ENCODE data around the gene DLGAP1. TPM values are rescaled to one million over a fixed set of nuclear protein-coding genes. Genes with fewer than 3 reads are reported as not detected.

The DLGAP1 gene
- total RNA-seq, 1 experiment from 2014 or later: 23.0 TPM

DNA sequence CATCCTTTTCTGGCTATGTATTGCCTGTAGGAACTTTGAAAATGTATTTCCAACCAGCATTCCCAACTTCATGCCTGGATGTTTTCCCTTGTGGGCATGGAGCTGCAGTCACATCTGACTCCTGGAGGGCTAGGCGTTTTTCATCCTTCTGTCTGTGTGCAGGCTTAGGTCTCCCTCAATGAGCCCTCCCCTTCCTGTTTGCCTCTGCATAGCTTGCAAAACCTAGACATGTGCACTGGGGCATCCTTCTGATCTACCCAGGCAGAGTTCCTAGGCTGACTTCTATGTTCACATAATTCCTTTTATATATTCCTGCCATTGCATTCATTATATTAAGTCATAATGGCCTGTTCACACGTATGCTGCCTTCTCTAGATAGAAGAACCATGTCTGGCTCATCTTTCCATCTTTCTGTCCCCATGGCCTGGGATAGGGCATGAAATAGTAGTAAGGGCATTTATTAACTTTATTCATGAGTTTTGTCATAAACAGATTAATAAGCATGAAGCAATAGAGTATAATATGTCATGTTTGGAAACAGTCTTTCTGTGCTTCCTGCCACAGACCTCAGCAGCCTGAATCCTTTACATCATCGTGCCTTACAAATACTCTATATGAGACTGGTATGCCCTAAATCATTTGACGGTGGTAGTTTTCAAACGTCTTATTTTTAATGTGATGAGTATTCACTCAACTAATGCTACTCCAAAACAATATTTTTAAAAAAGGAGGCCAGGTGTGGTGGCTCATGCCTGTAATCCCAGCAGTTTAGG, 809.5 kb downstream of the DLGAP1 start:
- H3K27ac Mint-ChIP-seq: no peak overlapping the region
- H3K27me3 Mint-ChIP-seq (ENCODE audit: low read depth): peaks cover 27% of the 10 kb centered on the region
- TF ChIP-seq, protein P1, sequence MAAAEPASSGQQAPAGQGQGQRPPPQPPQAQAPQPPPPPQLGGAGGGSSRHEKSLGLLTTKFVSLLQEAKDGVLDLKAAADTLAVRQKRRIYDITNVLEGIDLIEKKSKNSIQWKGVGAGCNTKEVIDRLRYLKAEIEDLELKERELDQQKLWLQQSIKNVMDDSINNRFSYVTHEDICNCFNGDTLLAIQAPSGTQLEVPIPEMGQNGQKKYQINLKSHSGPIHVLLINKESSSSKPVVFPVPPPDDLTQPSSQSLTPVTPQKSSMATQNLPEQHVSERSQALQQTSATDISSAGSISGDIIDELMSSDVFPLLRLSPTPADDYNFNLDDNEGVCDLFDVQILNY (CRISPR knock-in tag; IDR thresholded peaks at IDR 0.05): no peak
- TF ChIP-seq ZNF232 (CRISPR knock-in tag; IDR thresholded peaks at IDR 0.05) (no peak), ZNF423 (CRISPR knock-in tag; IDR thresholded peaks at IDR 0.05) (no peak), ZBTB21 (CRISPR knock-in tag; IDR thresholded peaks at IDR 0.05; ENCODE audit: borderline replicate concordance) (no peak), SMAD4 (CRISPR knock-in tag; IDR thresholded peaks at IDR 0.05) (no peak), EMX1 (CRISPR knock-in tag; IDR thresholded peaks at IDR 0.05) (no peak), JUN (CRISPR knock-in tag; IDR thresholded peaks at IDR 0.05) (no peak)
- TF ChIP-seq, protein P2, sequence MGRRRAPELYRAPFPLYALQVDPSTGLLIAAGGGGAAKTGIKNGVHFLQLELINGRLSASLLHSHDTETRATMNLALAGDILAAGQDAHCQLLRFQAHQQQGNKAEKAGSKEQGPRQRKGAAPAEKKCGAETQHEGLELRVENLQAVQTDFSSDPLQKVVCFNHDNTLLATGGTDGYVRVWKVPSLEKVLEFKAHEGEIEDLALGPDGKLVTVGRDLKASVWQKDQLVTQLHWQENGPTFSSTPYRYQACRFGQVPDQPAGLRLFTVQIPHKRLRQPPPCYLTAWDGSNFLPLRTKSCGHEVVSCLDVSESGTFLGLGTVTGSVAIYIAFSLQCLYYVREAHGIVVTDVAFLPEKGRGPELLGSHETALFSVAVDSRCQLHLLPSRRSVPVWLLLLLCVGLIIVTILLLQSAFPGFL (CRISPR knock-in tag; IDR thresholded peaks at IDR 0.05; ENCODE audit: borderline replicate concordance): no peak
- TF ChIP-seq, protein P3, sequence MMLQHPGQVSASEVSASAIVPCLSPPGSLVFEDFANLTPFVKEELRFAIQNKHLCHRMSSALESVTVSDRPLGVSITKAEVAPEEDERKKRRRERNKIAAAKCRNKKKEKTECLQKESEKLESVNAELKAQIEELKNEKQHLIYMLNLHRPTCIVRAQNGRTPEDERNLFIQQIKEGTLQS (CRISPR knock-in tag; conservative IDR thresholded peaks at IDR 0.05): no peak
- TF ChIP-seq, protein P4, sequence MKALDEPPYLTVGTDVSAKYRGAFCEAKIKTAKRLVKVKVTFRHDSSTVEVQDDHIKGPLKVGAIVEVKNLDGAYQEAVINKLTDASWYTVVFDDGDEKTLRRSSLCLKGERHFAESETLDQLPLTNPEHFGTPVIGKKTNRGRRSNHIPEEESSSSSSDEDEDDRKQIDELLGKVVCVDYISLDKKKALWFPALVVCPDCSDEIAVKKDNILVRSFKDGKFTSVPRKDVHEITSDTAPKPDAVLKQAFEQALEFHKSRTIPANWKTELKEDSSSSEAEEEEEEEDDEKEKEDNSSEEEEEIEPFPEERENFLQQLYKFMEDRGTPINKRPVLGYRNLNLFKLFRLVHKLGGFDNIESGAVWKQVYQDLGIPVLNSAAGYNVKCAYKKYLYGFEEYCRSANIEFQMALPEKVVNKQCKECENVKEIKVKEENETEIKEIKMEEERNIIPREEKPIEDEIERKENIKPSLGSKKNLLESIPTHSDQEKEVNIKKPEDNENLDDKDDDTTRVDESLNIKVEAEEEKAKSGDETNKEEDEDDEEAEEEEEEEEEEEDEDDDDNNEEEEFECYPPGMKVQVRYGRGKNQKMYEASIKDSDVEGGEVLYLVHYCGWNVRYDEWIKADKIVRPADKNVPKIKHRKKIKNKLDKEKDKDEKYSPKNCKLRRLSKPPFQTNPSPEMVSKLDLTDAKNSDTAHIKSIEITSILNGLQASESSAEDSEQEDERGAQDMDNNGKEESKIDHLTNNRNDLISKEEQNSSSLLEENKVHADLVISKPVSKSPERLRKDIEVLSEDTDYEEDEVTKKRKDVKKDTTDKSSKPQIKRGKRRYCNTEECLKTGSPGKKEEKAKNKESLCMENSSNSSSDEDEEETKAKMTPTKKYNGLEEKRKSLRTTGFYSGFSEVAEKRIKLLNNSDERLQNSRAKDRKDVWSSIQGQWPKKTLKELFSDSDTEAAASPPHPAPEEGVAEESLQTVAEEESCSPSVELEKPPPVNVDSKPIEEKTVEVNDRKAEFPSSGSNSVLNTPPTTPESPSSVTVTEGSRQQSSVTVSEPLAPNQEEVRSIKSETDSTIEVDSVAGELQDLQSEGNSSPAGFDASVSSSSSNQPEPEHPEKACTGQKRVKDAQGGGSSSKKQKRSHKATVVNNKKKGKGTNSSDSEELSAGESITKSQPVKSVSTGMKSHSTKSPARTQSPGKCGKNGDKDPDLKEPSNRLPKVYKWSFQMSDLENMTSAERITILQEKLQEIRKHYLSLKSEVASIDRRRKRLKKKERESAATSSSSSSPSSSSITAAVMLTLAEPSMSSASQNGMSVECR (CRISPR knock-in tag; IDR thresholded peaks at IDR 0.05; ENCODE audit: borderline replicate concordance): no peak
- TF ChIP-seq, protein P5, sequence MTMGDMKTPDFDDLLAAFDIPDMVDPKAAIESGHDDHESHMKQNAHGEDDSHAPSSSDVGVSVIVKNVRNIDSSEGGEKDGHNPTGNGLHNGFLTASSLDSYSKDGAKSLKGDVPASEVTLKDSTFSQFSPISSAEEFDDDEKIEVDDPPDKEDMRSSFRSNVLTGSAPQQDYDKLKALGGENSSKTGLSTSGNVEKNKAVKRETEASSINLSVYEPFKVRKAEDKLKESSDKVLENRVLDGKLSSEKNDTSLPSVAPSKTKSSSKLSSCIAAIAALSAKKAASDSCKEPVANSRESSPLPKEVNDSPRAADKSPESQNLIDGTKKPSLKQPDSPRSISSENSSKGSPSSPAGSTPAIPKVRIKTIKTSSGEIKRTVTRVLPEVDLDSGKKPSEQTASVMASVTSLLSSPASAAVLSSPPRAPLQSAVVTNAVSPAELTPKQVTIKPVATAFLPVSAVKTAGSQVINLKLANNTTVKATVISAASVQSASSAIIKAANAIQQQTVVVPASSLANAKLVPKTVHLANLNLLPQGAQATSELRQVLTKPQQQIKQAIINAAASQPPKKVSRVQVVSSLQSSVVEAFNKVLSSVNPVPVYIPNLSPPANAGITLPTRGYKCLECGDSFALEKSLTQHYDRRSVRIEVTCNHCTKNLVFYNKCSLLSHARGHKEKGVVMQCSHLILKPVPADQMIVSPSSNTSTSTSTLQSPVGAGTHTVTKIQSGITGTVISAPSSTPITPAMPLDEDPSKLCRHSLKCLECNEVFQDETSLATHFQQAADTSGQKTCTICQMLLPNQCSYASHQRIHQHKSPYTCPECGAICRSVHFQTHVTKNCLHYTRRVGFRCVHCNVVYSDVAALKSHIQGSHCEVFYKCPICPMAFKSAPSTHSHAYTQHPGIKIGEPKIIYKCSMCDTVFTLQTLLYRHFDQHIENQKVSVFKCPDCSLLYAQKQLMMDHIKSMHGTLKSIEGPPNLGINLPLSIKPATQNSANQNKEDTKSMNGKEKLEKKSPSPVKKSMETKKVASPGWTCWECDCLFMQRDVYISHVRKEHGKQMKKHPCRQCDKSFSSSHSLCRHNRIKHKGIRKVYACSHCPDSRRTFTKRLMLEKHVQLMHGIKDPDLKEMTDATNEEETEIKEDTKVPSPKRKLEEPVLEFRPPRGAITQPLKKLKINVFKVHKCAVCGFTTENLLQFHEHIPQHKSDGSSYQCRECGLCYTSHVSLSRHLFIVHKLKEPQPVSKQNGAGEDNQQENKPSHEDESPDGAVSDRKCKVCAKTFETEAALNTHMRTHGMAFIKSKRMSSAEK (CRISPR knock-in tag; IDR thresholded peaks at IDR 0.05; ENCODE audit: borderline replicate concordance): no peak
- TF ChIP-seq, protein P6, sequence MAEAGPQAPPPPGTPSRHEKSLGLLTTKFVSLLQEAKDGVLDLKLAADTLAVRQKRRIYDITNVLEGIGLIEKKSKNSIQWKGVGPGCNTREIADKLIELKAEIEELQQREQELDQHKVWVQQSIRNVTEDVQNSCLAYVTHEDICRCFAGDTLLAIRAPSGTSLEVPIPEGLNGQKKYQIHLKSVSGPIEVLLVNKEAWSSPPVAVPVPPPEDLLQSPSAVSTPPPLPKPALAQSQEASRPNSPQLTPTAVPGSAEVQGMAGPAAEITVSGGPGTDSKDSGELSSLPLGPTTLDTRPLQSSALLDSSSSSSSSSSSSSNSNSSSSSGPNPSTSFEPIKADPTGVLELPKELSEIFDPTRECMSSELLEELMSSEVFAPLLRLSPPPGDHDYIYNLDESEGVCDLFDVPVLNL (CRISPR knock-in tag; IDR thresholded peaks at IDR 0.05; ENCODE audit: borderline replicate concordance, low read depth): no peak
- TF ChIP-seq, protein P7, sequence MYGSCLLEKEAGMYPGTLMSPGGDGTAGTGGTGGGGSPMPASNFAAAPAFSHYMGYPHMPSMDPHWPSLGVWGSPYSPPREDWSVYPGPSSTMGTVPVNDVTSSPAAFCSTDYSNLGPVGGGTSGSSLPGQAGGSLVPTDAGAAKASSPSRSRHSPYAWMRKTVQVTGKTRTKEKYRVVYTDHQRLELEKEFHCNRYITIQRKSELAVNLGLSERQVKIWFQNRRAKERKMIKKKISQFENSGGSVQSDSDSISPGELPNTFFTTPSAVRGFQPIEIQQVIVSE (CRISPR knock-in tag; IDR thresholded peaks at IDR 0.05; ENCODE audit: borderline replicate concordance): no peak
- TF ChIP-seq, protein P8, sequence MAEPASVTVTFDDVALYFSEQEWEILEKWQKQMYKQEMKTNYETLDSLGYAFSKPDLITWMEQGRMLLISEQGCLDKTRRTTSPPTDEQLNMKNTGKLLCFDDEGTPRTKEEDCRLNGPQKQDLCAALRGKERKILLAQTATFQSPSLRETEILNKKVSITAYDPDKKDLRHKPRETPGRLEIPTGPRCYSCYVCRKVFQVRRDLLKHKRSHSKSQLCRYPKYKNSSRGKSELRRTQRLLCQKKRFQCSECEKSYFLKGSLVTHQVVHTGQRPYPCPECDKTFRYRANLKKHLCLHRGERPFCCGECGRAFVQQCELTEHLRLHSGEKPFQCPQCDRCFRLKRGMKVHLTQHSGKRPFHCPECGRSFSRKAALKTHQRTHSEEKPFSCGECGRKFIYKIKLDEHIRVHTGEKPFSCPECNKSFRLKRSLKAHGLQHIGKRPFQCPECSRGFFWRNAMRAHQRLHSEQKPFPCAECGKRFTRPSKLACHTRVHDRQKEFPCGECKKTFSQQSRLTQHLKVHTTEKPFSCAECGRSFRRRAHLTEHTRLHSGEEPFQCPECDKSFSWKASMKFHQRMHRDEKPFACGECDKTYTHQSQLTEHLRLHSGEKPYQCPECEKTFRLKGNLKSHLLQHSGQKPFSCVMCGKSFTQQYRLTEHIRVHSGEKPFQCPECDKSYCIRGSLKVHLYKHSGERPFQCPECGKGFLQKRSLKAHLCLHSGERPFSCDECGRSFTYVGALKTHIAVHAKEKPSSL (CRISPR knock-in tag; conservative IDR thresholded peaks at IDR 0.05): no peak
- TF ChIP-seq, protein P9, sequence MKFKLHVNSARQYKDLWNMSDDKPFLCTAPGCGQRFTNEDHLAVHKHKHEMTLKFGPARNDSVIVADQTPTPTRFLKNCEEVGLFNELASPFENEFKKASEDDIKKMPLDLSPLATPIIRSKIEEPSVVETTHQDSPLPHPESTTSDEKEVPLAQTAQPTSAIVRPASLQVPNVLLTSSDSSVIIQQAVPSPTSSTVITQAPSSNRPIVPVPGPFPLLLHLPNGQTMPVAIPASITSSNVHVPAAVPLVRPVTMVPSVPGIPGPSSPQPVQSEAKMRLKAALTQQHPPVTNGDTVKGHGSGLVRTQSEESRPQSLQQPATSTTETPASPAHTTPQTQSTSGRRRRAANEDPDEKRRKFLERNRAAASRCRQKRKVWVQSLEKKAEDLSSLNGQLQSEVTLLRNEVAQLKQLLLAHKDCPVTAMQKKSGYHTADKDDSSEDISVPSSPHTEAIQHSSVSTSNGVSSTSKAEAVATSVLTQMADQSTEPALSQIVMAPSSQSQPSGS (CRISPR knock-in tag; IDR thresholded peaks at IDR 0.05; ENCODE audit: borderline replicate concordance, low read depth): no peak
- H3K36me3 Mint-ChIP-seq: no peaks in the 10 kb centered on the region
- DNase-seq (ENCODE audit: low spot score) (no peak), ATAC-seq (no peak)
- POLR2A ChIA-PET: no interaction called here
- H3K9me3 Mint-ChIP-seq: no peaks in the 10 kb centered on the region
- H3K4me3 Mint-ChIP-seq: no peak overlapping the region
- CTCF ChIA-PET: interaction anchor here (0.6 to 1.5 kb wide), 3 partner anchors 16 to 242 kb away, joined by 3 to 6 read pairs (median 3); no protein-coding TSS in a partner anchor
- peaks cover 30% of the 10 kb centered on the region for H3K4me1 Mint-ChIP-seq

Measured in WTC11 (cell line).